Measurements from ENCODE around the gene MAP1LC3A. TPM values are rescaled to one million over a fixed set of nuclear protein-coding genes. Genes with fewer than 3 reads are reported as not detected.

The MAP1LC3A gene
- total RNA-seq, 3 donors from 2014 or later (not counting 1 experiment from before 2014, with no cell fraction given) = 12.7 to 20.4 (median 19.8) TPM

- H3K9me3 ChIP-seq (ENCODE audit: control insufficient read depth, insufficient read depth, low read length) = no peaks in the 10 kb centered on the region
- no peak for DNase-seq
- TF ChIP-seq CTCF (IDR thresholded peaks at IDR 0.05) = no peak
- WGBS (ENCODE audit: insufficient coverage) = 93% methylated on average over 9 of the region's 9 CpGs
- H3K4me3 ChIP-seq (ENCODE audit: low read length) = no peak overlapping the region
- Mint-ChIP-seq H3K27me3 (ENCODE audit: low read depth in 2 of 2) (no peaks in the 10 kb centered on the region), H3K4me3 (no peak overlapping the region), H3K36me3 (no peaks in the 10 kb centered on the region), H3K27ac (peak overlapping the region in 1 of 2 donors; percentile 33), H3K9me3 (no peaks in the 10 kb centered on the region), H3K4me1 (peaks cover 9 to 12% of the 10 kb centered on the region in 2 donors)
- intact Hi-C loops (cut with micrococcal nuclease) = no loop called here
- no peaks in the 10 kb centered on the region for H3K4me1 ChIP-seq (ENCODE audit: control insufficient read depth, insufficient read depth, low read length)
- no peak for ATAC-seq
- no peaks in the 10 kb centered on the region for H3K27me3 ChIP-seq (ENCODE audit: control insufficient read depth, insufficient read depth, low read length)
- peaks cover 6% of the 10 kb centered on the region for H3K36me3 ChIP-seq (ENCODE audit: control insufficient read depth, insufficient read depth, low read length)
- no peak overlapping the region for H3K27ac ChIP-seq (ENCODE audit: low read length)
Measured at GRCh38 chr20:34566978-34567891, 8.7 kb downstream of the MAP1LC3A start.

- H3K4me1 Mint-ChIP-seq = peaks cover 8 to 9% of the 10 kb centered on the region in 2 donors
- TF ChIP-seq CTCF (IDR thresholded peaks at IDR 0.05) = no peak
Measured at GRCh38 chr20:34567892-34568865, 9.7 kb downstream of the MAP1LC3A start.

GRCh38 chr20:34569598-34569997 lies 11.1 kb downstream of the MAP1LC3A start:
- Histone ChIP-seq H3K27me3 (ENCODE audit: control insufficient read depth, insufficient read depth, low read length) (no peaks in the 10 kb centered on the region), H3K4me1 (ENCODE audit: control insufficient read depth, insufficient read depth, low read length) (no peaks in the 10 kb centered on the region), H3K9me3 (ENCODE audit: control insufficient read depth, insufficient read depth, low read length) (no peaks in the 10 kb centered on the region), H3K27ac (ENCODE audit: low read length) (no peak overlapping the region), H3K36me3 (ENCODE audit: control insufficient read depth, insufficient read depth, low read length) (peaks cover 14% of the 10 kb centered on the region), H3K4me3 (ENCODE audit: low read length) (no peak overlapping the region)
- 87% methylated on average over 2 of the region's 2 CpGs for WGBS (ENCODE audit: insufficient coverage)
- intact Hi-C loops (cut with micrococcal nuclease) = no loop called here
- ATAC-seq (no peak), DNase-seq (no peak)
- H3K4me3 Mint-ChIP-seq = no peak overlapping the region
- no peak for TF ChIP-seq CTCF (IDR thresholded peaks at IDR 0.05)
- no peaks in the 10 kb centered on the region for H3K36me3 Mint-ChIP-seq
- H3K27ac Mint-ChIP-seq = no peak overlapping the region
- no peaks in the 10 kb centered on the region for H3K27me3 Mint-ChIP-seq (ENCODE audit: low read depth in 2 of 2)
- H3K4me1 Mint-ChIP-seq = peaks cover 8 to 9% of the 10 kb centered on the region in 2 donors
- H3K9me3 Mint-ChIP-seq = no peaks in the 10 kb centered on the region

More at GRCh38 chr20:34567892-34568865, 9.7 kb downstream of the MAP1LC3A start:
- 93% methylated on average over 15 of the region's 15 CpGs for WGBS (ENCODE audit: insufficient coverage)
- Histone ChIP-seq H3K4me1 (ENCODE audit: control insufficient read depth, insufficient read depth, low read length) (no peaks in the 10 kb centered on the region), H3K27ac (ENCODE audit: low read length) (no peak overlapping the region), H3K4me3 (ENCODE audit: low read length) (no peak overlapping the region), H3K9me3 (ENCODE audit: control insufficient read depth, insufficient read depth, low read length) (no peaks in the 10 kb centered on the region), H3K36me3 (ENCODE audit: control insufficient read depth, insufficient read depth, low read length) (peaks cover 8% of the 10 kb centered on the region), H3K27me3 (ENCODE audit: control insufficient read depth, insufficient read depth, low read length) (no peaks in the 10 kb centered on the region)
- H3K36me3 Mint-ChIP-seq = no peaks in the 10 kb centered on the region
- no peak for ATAC-seq
- H3K27ac Mint-ChIP-seq = peak overlapping the region in 1 of 2 donors; percentile 33
- H3K9me3 Mint-ChIP-seq = no peaks in the 10 kb centered on the region
- H3K4me3 Mint-ChIP-seq = no peak overlapping the region
- no peaks in the 10 kb centered on the region for H3K27me3 Mint-ChIP-seq (ENCODE audit: low read depth in 2 of 2)
- intact Hi-C loops (cut with micrococcal nuclease) = no loop called here
- no peak for DNase-seq
